Measurements from ENCODE around the gene CYB561D2. TPM values are rescaled to one million over a fixed set of nuclear protein-coding genes. Genes with fewer than 3 reads are reported as not detected.

The CYB561D2 gene
- total RNA-seq, 4 donors from 2014 or later: 13.9 to 22.0 (median 18.2) TPM

DNA sequence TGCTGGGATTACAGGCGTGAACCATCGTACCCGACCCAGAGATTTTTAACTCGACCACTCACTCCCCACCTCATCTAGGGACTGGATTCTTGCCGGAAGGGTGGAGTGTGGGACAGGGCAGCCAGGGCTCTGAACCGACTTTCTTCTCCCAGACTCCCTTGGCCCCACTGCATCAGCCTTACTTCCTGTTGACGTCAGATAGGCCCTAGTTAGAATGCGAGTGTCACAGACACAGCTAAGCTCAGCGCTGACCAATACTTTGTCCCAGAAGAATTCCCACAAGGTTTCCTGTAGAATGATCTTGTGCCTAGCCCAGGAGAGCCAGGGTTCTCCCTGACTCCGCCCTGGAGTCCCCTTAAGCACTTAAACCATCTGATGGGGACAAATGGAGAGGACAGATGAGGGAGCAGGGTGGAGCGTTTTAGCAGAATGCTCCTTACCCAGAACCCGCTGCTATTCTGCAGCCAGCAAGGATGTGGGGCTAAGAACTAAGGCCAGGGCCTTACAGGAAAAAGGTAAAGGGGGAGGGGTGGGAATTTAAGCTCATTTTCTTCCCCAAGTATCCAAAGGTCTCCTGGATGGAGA lies 16.8 kb upstream of the CYB561D2 start:
- TF ChIP-seq, protein P1, sequence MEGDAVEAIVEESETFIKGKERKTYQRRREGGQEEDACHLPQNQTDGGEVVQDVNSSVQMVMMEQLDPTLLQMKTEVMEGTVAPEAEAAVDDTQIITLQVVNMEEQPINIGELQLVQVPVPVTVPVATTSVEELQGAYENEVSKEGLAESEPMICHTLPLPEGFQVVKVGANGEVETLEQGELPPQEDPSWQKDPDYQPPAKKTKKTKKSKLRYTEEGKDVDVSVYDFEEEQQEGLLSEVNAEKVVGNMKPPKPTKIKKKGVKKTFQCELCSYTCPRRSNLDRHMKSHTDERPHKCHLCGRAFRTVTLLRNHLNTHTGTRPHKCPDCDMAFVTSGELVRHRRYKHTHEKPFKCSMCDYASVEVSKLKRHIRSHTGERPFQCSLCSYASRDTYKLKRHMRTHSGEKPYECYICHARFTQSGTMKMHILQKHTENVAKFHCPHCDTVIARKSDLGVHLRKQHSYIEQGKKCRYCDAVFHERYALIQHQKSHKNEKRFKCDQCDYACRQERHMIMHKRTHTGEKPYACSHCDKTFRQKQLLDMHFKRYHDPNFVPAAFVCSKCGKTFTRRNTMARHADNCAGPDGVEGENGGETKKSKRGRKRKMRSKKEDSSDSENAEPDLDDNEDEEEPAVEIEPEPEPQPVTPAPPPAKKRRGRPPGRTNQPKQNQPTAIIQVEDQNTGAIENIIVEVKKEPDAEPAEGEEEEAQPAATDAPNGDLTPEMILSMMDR (IDR thresholded peaks at IDR 0.05; ENCODE audit: low read depth): no peak

DNA sequence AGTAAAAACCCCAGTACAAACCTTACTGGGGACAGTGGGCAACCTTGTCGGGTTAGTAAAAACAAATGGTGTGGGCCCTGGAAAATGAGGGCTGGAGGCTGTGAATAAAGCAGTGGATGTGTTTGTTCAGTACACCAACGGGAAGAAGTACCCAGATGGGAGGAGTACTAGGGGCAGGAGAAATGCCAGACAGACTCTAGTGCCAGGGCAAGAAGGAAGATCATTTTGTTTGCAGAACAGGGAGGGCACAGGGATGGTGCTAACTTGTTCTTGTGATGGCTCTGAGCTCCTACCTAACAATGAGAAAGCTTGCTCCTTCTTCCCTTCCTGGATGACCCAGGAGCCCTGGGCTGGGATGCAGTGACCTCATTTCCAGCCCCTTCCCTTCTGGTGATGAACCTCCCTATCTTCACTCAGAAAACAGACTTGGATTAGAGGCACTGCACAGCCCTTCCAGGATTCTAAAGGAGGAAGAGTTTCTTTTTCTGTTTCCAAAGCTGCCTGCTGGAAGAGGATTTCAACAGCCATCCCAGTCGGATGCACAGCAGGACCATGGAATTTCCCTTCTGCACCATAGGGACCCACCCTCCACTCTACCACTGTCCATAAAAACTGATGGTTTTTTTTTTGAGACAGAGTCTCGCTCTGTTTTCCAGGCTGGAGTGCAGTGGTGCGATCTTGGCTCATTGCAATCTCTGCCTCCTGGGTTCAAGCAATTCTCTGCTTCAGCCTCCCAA lies 16.2 kb upstream of the CYB561D2 start:
- TF ChIP-seq, protein P1 (IDR thresholded peaks at IDR 0.05; ENCODE audit: low read depth): no peak

DNA sequence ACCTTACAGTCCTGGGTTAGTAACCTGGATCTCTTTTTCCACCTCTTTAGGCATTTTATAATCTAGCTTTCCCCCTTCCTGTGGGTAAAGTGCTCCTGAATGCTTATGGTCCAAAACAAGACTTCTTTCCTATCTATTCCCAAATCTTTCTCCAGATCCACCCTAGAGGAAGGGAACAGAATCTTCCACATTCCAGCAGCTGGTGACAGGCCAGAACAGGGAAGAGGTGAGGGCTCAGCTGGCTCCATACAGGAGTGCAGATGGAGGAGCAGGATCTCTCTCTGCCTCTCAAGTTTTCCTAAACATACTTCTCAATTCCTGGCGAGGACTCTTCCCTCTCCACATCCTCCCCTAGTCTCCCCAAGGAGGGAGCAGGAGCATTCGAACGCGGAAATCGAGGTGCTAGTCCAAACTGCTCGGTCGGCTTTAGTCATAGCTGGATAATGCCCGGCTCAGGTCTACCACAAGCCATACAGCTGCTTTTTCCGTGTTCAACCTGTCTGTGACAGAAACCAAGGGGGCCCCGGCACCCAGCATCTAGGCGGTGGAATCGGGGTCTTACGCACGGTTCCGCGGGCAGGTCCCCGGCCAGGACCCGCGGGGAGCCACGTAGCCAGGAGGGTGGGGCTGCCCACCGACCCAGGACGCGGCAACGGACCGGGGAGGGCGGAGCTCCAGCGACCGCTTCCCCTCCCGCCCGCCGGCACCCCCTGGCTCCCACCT lies 14.0 kb upstream of the CYB561D2 start:
- TF ChIP-seq, protein P1 (IDR thresholded peaks at IDR 0.05; ENCODE audit: low read depth): no peak

DNA sequence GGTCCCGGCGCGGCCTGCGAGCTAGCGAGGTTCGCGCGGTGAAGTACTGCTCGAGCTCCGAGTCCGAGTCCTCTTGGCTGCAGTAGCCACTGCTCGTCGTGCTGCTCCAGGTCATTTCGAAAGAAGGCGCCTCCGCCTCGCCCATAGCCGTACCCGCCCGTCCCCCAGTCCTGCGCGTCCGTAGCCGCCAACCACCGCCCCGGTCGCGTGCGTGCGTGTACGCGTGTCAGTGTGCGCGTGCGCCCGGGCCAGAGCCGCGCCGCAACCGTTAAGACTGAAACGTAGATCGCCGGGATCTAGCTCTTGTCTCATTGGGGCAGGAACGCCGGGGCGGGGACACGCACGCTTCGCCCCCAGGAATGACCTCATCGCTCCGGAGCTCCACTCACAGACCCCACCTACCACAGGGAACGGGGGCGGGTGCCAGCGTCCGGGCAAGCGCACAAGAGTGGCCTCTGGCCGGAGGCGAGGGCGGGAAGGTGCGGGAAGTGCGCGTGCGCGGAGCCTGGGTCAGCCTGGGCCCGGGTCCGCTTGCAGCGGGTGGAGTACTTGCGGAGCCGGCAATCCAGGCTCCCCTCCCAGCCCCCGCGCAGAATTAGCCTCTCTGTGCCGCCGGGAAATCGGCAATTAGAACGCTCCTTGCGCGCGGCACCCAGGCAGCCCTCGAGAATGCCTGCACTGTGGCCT lies 13.3 kb upstream of the CYB561D2 start:
- TF ChIP-seq, protein P1 (IDR thresholded peaks at IDR 0.05; ENCODE audit: low read depth): no peak

DNA sequence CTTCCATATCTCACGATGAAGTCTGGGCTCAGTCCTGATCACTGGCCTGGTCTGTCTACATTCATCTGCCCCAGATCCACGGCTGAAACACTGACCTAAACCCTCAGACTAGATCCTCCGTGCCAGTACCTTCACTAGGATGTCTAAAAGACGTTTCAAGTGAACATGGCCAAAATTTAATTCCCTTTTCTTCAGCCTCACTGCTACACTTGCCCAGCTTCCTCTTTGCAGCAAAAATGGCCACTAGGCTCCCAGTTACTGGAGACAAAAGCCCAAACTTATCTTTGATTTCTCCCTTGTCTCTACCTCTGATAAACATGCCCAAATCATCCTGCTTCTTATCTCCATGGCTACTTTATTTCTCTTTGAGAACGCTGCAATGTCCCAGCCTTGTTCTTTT lies 11.7 kb upstream of the CYB561D2 start:
- TF ChIP-seq, protein P1 (IDR thresholded peaks at IDR 0.05; ENCODE audit: low read depth): no peak

DNA sequence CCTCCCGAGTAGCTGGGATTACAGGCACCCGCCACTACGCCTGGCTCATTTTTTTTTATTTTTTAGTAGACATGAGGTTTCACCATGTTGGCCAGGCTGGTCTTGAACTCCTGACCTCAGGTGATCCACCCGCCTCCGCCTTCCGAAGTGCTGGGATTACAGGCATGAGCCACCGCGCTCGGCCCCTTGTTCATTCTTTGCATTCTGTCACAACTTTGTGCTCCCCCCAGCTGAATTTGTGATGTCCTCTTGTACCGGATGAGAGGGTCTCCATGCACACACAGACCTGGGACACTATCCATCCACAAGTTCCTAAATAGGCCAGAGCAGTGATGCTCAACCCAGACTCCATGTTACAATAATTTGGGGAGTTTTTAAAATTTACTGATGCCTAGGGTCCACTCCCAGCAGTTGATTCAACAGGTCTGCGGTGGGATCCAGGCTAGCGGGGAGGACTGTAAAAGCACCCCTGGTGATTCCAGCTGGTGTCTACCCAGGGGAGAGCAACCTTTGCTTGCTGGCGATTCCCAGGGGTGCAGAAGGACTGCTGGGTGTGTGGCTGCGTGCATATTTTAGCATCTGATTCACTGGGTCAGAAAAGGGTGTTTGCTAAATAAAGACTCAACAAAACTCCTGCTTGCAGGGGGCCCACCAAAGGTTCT lies 11.0 kb upstream of the CYB561D2 start:
- TF ChIP-seq, protein P1 (IDR thresholded peaks at IDR 0.05; ENCODE audit: low read depth): no peak

Measured in subcutaneous adipose tissue (tissue), 4 donors.